GM12873 (cell line): Measurements from ENCODE around the gene SPATC1L.

Experiments used
- CTCF ChIP-seq: IDR thresholded peaks from 2 replicates; pipeline ENCODE4 v1.5.1; 2012; ENCODE audit warnings: low read depth, mild to moderate bottlenecking, moderate library complexity, low read length, control low read depth; ENCODE audit not compliant: insufficient read depth; ENCODE audit errors: missing control alignments

Gene SPATC1L

GRCh38 chr21:46129846-46130651 lies 54.2 kb downstream of the SPATC1L start:
- no peak for TF ChIP-seq CTCF

GRCh38 chr21:46128933-46129571 lies 55.2 kb downstream of the SPATC1L start:
- TF ChIP-seq CTCF, result no peak

GRCh38 chr21:46128106-46128932 lies 55.9 kb downstream of the SPATC1L start:
- TF ChIP-seq CTCF, result no peak

- TF ChIP-seq CTCF, result no peak
Measured at GRCh38 chr21:46127239-46128105, 56.8 kb downstream of the SPATC1L start.

- TF ChIP-seq CTCF, result no peak
Measured at GRCh38 chr21:46126309-46127238, 57.7 kb downstream of the SPATC1L start.

GRCh38 chr21:46125846-46126301 lies 58.4 kb downstream of the SPATC1L start:
- TF ChIP-seq CTCF, result no peak
